K562 (cell line): ENCODE data around the gene MYO7A.

ENCODE experiments used
- TF ChIP-seq, protein P1 (sequence below), 3 experiments: IDR thresholded peaks in 2 of 3; conservative IDR thresholded peaks in 1 of 3; 2 replicates each; pipeline ENCODE4 v1.5.1; 2011 to 2012; ENCODE audit warnings: low read length in 3 of 3, mild to moderate bottlenecking in 3 of 3, control low read depth in 2 of 3, improper control_type of control experiment in 1 of 3, inconsistent platforms in 1 of 3, low read depth in 1 of 3, mixed read lengths in 1 of 3, moderate library complexity in 1 of 3; ENCODE audit not compliant: insufficient read depth in 2 of 3
- TF ChIP-seq, protein P2 (sequence below): fragments of 250-450 bp; sonication (Bioruptor Pico); IDR thresholded peaks from 2 replicates; pipeline ENCODE4 v1.9.0; 2021; ENCODE audit warnings: mild to moderate bottlenecking

DNA sequence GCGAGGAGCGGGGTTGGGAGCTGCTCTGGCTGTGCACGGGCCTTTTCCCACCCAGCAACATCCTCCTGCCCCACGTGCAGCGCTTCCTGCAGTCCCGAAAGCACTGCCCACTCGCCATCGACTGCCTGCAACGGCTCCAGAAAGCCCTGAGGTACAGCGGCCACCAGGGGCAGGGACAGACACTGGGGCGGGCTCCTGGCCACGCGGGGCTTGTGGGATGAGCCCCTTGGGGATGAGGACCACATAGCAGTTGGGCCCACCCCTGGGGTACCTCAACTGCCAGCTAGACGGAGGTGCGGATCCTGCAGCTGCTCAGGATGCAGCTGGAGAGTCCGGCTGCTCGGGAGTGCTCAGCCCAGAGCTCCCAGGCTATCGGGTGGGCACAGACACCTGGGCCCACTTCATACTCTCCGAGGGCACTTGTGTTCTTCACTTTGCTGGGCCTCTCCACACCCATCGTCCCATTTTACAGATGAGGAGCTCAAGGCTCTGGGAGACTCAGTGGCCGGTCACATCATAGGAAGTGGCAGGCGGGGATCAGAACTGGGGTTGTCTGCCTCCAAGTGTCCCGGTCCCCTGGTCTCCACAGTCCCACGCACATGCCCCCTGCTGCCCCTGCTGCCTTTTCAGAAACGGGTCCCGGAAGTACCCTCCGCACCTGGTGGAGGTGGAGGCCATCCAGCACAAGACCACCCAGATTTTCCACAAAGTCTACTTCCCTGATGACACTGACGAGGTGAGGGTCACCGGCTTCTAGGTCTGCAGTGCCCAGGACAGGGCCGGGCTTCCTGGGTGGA is 77.6 kb downstream of the MYO7A start:
- TF ChIP-seq, protein P1, sequence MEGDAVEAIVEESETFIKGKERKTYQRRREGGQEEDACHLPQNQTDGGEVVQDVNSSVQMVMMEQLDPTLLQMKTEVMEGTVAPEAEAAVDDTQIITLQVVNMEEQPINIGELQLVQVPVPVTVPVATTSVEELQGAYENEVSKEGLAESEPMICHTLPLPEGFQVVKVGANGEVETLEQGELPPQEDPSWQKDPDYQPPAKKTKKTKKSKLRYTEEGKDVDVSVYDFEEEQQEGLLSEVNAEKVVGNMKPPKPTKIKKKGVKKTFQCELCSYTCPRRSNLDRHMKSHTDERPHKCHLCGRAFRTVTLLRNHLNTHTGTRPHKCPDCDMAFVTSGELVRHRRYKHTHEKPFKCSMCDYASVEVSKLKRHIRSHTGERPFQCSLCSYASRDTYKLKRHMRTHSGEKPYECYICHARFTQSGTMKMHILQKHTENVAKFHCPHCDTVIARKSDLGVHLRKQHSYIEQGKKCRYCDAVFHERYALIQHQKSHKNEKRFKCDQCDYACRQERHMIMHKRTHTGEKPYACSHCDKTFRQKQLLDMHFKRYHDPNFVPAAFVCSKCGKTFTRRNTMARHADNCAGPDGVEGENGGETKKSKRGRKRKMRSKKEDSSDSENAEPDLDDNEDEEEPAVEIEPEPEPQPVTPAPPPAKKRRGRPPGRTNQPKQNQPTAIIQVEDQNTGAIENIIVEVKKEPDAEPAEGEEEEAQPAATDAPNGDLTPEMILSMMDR (IDR thresholded peaks at IDR 0.05 in 2 of 3, conservative IDR thresholded peaks at IDR 0.05 in 1 of 3; ENCODE audit: insufficient read depth in 2 of 3, low read depth in 1 of 3, low read length in 3 of 3), result no peak
- TF ChIP-seq, protein P2, sequence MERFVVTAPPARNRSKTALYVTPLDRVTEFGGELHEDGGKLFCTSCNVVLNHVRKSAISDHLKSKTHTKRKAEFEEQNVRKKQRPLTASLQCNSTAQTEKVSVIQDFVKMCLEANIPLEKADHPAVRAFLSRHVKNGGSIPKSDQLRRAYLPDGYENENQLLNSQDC (CRISPR knock-in tag), result no peak
